Stimulated activated CD4-positive, alpha-beta T cell treated with anti-CD3 and anti-CD28 coated beads, Interleukin-1b, Interleukin-23, amount 100 ng/mL, for 1 hour (primary cell): ENCODE data around the gene EGR1.
"Not testable (repeated sequence)": the region's sequence is repeated elsewhere in the genome, so short reads cannot be mapped to it uniquely, and the experiment has no call there.

Source experiments
- DNase-seq, 2 donors: peaks; one replicate each; pipeline ENCODE4 v3.0.0-alpha.2; 2020; ENCODE audit warnings: low read depth in 2 of 2

The EGR1 gene

GRCh38 chr5:138507485-138507884, 42.2 kb downstream of the EGR1 start:
- DNase-seq: not testable (repeated sequence)

GRCh38 chr5:138508958-138509357, 43.7 kb downstream of the EGR1 start:
- no peak for DNase-seq

- DNase-seq: no peak
Observed at GRCh38 chr5:138514021-138514420, 48.7 kb downstream of the EGR1 start.

DNA sequence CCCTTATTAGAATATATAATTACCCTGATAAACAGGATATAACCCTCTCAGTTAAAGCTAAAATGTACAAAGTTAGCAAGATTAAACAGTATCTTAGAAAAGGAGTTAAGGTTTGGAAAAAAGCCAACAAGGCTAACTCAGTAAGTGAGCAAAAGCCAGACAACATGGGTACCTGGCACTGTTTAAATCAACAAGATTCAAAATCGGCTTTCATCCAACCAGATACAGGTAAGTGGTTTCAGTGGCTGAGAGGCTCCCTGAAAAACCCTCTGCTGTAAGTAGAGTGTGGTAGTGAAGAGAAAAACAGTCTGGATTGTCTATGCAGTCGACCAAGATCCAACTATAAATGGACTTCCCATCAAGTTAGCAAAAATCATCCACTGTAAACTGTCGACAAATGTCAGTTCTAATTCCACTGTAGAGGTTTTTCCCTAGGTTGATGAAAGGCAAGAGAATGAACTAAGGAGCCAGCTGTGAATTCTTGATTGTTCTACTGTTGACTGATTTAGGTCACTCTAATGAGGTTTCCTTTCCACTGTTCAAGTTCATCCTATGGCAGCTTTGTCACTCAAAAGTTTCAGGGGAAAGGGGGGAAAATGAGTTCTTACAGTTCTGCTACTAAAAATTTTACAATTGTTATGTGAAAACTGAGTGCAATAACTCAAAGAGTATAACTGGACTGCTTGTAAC, 50.4 kb downstream of the EGR1 start:
- DNase-seq: no peak

GRCh38 chr5:138517437-138517836, 52.2 kb downstream of the EGR1 start:
- DNase-seq: no peak
